Nucleus accumbens (tissue), 56 donors: ENCODE data around the gene B3GNT7.
A peak's percentile ranks its signal among the peaks of the same experiment; 100 is the strongest.
"Not testable (repeated sequence)": the region's sequence is repeated elsewhere in the genome, so short reads cannot be mapped to it uniquely, and the experiment has no call there.

ENCODE experiments used
- DNase-seq, 56 donors: peaks; one replicate each; lab custom pipeline; 2025; lab: John Stamatoyannopoulos, UW

The B3GNT7 gene, protein sequence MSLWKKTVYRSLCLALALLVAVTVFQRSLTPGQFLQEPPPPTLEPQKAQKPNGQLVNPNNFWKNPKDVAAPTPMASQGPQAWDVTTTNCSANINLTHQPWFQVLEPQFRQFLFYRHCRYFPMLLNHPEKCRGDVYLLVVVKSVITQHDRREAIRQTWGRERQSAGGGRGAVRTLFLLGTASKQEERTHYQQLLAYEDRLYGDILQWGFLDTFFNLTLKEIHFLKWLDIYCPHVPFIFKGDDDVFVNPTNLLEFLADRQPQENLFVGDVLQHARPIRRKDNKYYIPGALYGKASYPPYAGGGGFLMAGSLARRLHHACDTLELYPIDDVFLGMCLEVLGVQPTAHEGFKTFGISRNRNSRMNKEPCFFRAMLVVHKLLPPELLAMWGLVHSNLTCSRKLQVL

DNA sequence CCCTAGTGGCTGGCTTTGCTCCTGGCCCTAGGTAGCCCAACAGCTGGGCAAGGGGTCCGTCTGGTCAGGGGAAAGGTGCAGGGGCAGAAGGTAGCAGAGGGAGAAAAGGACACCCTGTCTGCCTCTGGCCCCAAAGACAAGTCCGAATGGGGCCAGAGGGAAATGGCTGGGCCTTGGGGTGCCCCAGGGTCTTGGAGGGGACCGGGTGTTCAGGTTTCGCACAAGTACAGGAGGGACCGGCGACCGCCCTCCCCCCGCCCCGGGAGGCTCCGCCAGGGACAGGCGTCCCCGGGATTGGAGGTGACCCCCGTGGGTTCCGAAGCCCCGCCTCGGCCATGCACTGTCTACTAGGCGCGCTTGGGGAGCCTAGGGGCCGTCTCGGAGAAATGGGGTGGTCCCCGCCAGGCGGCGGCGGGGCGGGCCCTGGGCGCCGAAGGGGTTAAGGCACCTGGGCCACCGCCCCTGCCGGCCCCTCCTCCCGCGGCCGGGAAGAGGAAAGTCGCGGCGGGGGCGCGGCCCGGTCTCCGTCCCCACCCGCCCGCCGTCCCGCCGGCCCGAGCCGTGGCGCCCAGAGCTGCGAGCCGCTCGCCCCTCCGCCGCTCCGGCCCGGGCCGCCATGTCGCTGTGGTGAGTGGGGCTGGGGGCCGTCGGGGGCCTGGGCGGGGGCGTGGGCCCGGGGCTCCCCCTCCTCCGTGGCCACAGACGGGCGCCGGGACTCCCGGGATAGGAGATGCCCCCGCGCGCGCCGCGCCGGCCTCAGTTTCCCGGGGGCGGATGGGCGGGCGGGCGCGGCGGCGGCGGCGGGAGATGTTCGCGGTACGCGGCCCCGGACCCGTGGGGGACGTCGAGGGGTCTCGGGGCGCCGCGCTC, at the start of gene B3GNT7:
B3GNT7 (plus strand) TSS at position 523 of the 870 bp plus-strand sequence; CDS start at position 617, 94 bp downstream.
- peak in 1 of 56 donors; percentile 44 for DNase-seq

DNA sequence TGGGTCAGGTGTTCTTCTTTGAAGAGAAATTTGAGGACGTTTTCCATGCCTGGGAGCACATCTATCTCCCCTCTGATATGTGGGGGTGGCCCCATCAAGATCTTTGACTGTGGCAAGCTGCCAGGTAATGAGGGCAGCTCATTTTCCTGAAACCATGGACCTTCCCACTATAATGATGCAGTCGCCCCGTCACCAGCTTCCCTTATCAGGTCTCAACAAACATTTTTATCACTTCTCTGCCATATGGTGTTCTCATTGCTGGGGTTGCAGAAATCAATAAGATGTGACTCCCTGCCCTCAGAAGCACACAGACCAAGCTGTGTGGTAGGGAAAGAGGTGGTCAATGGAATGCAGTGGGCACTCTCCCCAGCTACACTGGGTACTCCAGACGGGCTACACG, 48.4 kb upstream of the B3GNT7 start:
- DNase-seq, result no peak

DNA sequence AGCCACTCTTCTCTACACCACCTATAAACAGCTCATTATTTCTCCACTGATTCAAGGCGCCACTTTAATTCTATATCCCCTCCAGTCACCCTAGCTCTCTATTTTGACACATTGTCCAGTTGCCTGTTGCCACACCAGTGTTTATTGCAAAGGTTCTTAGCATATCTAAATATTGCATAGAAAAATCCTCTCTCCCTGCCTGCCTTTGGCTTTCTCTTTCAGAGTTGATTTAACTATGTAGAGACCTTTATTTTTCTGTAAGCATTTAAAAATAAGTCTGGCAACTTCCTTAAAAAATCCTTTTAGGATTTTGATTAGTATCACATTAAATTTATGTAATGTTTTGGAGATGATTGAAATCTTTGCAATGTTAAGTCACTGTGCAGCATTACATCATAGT, 47.9 kb upstream of the B3GNT7 start:
- DNase-seq, result no peak

DNA sequence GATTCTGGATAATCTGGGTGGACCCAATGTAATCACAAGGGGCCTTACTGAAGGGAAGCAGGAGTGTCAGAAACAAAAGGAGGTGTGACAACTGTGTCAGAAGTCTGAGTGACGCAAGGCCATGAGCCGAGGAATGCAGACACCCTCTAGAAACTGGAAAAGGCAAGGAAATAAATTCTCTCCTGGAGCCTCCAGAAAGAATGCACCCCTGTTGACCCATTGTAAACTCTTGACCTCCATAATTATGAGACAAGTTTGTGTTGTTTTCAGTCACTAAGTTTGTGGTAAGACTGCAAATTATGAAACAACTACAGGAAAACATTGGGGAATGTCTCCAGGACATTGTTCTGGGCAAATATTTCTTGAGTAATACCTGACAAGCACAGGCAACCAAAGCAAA, 47.3 kb upstream of the B3GNT7 start:
- no peak for DNase-seq

DNA sequence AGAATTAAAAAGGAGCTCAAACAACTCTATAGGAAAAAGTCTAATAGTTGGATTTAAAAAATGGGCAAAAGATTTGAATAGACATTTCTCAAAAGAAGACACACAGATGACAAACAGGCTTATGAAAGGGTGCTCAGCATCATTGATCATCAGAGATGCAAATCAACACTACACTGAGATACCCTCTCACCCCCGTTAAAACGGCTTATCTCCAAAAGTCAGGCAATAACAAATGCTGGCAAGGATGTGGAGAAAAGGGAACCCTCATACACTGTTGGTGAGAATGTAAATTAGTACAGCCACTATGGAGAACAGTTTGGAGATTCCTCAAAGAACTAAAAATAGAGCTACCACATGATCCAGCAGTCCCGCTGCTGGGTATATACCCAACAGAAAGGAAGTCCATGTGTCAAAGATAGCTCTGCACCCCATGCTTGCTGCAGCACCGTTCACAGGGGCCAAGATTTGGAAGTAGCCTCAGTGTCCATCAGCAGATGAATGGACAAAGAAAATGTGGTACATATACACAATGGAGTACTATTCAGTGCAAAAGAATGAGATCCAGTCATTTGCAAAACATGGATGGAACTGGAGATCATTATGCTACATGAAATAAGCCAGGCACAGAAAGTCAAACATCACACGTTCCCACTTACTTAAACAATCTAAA, 46.7 kb upstream of the B3GNT7 start:
- DNase-seq, result peak in 40 of 56 donors; percentile 9 to 73 (median 38)

DNA sequence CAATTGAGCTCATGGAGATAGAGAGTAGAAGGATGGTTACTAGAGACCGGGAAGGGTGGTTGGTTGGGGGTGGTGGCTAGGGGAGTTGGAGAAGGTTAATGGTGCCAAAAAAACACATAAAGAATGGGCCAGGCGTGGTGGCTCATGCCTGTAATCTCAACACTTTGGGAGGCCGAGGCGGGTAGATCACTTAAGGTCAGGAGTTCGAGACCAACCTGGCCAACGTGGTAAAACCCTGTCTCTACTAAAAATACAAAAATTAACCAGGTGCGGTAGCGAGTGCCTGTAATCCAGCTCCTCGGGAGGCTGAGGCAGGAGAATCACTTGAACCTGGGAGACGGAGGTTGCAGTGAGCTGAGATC, 46.2 kb upstream of the B3GNT7 start:
- DNase-seq, result not testable (repeated sequence)

DNA sequence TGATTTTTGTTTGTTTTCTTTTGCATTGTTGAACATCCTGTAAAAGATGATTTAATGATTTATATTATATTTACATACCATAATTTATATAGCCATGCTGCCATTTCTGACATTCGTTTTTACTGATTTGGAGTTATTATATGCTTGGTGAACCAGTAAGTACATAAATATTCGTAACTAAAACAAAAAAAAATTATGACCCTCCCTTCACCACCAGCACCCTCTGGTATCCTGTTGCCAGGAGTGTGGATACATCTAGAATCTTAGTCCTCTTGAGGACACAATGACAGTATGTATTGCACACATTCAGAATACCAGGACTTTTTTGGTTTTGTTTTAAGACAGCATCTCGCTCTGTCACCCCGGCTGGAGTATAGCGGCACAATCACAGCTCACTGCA, 43.9 kb upstream of the B3GNT7 start:
- DNase-seq, result no peak

DNA sequence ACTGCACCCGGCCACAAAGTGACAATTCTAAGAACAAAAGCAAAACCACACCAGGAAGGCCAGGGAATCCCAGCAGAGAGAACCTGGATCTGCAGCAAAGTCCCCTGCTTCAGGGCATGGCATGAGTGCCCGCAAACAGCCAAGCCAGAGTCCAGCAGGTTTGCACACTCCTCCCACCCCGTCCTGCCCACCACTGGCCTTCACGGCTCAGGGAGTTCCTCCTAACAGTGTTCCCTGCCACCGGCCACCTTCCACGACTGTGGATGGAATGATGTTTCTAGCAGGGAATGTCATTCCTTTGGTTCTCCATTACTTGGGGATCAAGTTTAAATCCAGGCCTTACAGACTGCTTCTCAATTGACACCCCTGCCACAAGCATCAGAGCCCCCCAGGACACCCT, 42.0 kb upstream of the B3GNT7 start:
- no peak for DNase-seq

DNA sequence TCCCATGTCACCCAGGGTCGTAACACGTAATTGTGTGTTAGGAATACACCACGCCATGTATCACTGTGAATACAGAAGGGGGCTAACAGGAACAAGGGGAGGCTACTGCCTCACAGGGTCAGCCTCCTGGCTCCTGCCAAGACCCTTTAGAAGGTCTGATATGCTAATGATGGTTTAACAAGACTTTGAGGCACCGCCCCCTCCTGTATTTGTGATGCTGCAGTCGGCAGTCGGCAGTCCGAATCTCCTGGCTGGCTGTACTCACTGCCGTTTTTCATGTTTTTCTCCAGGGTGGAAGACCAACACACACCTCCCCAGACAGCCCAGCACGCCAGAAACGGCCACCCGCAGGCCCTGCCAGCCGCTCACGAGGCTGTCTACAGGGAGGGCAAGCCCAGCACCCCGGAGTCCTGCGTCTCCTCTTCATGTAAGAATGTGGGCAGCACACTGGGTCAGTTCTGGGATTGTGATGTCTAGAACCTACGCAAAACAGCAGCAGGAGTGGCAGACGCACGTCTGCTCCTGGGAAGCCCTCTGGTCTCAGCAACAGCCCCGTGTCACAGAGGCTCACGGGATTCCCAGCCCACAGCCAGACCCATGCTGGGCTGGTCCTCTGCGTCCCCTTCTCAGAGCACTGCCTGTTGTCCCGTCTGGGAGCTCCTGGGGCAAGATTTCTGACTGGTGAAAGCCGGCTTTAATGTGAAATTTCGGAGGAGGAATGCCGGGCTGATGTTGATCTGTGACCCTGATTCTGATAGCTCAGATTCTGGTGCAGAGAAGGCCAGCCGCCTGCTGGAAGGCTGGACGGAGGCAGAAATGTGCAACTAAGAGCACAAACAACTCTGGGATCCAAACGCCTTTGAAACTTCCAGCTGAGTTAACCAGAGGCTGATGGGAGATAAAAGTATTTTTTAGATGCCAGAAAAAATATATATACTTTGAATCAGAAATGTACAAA, 39.7 kb upstream of the B3GNT7 start:
- DNase-seq, result peak in 2 of 56 donors; percentile 16 to 26

DNA sequence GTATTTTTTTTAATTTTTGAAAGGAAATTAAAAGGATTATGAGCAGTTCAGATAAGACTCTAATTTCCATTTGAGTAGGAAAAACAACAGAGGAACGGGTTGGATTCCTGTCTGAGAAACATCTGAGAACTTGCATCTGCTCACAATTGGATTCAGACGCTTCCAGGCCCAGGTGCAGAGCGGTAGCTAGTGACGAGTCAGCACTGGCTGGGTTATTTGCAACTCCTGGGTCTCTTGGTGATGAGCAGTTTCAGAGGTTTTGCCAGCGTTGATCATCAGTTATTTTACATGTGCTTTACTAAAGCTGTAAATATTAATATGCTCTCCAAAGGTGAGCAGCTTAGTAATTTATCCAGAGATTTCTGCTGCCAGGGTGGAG, 39.1 kb upstream of the B3GNT7 start:
- no peak for DNase-seq

DNA sequence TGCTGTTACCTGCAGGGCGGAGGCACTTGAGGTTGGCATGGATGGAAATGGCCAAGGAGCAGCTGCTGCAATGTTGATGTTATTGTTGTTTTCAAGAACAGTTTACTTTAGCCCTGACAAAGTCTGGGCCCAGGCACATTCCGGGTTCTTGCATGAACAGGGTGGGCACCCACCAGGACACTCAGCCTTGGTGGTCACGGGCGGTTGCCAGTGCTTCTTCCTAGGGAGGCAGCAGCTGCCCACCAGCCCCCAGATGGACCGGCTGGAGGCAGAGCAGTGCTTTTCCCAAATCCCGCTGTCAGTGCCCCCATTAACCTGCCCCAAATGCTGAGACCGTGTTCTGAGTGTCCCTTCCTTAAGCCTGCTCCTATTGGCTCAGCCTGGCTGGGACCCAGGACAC, 38.5 kb upstream of the B3GNT7 start:
- DNase-seq, result no peak

DNA sequence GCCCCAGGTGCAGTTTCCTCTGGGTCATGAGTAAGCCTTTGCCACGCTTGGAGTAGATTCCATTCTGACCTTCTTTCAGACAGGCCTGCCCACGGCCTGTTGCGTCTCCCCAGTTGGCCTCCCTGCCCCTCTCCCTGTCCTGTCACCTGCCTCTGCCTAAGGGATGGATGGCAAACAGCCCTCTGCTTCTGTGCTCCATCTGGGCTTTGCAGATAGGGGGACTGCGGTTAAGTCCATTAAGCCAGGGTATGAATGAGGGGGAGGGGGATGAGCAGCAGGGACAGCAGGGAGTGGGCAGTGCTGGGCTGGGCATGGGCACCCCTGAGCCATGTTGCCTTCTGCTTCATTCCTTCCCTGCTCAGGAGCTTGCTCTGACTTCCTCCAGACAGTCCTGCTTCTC, 37.6 kb upstream of the B3GNT7 start:
- no peak for DNase-seq

DNA sequence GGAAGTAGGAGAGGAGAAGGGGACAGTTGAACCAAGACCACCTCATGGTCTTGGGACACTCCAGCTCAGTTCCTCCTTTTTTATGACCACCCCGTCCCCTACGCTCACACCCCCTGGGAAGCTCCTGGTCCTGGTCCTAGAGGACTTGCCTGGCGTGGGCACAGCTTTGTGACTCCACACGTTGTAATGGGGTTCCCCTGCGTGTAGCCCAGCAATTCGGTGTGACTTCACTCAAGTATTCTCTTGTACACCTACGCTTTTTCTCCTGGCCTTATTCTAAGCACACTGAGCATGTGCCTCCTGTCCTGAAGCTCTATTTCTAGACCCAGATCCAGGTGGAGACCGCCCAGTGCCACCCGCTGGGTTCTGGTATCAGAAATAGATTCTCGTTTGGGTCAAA, 36.1 kb upstream of the B3GNT7 start:
- DNase-seq, result no peak

DNA sequence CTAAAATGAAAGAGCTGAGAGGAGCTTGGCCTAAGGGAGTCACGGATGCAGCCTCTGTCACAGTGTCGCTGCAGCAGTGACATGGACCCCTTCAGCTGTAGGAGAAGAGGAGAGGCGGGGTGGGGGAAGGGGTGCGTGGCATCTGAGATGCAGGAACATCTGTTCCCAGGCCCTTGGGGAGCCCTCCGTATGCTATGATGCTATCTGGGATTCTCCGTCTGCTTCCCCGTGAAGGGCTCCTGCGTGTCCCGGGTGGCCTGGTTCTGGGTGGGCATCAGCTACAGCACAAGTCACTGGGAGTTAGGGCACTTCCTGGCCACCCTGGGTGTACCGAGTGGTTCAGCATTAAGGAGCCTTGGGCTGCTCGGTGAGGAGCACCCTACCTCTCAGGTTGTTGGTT, 35.6 kb upstream of the B3GNT7 start:
- DNase-seq, result no peak

DNA sequence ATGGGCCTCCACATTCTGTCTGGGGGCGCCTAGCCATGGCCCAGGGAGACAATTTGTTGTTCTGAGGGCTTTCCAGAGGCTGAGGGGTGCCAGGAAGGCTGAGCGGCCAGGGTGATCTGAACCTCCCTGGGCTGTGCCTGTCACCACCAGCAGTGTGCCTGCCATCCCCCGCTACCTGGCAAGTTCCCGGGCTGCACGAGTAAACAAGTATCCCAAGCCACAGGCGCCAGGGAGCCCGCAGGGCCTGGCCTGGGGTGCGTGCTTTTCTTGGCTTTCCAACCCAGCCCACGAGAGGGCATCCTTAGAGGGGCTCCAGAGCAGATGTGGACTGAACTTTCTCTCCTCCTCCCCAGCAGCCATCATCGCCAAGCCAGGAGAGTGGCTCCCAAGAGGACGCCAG, 35.1 kb upstream of the B3GNT7 start:
- DNase-seq, result no peak

DNA sequence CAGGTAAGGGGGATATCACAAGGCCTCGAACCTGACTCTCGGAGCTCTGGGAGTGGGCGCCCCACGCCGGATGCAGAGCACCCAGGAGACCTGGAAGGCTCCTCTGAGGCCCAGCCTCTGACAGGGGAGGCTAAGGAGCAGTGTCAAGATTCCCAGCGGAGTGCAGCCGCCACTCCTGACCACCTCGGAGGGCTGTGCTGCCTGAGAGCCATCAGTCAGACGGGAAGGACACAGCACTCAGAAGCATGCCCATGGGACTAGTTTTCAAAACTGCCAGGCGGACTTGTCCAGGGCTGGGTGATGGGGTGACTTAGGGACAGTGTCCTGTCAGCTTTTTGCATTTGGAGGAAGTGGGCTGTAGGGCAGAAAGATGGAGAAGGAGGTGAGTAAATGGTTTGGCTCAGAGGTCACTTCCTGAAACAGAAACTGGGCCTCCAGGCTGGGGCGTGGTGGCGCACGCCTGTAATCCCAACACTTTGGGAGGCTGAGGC, 34.6 kb upstream of the B3GNT7 start:
- DNase-seq, result no peak

DNA sequence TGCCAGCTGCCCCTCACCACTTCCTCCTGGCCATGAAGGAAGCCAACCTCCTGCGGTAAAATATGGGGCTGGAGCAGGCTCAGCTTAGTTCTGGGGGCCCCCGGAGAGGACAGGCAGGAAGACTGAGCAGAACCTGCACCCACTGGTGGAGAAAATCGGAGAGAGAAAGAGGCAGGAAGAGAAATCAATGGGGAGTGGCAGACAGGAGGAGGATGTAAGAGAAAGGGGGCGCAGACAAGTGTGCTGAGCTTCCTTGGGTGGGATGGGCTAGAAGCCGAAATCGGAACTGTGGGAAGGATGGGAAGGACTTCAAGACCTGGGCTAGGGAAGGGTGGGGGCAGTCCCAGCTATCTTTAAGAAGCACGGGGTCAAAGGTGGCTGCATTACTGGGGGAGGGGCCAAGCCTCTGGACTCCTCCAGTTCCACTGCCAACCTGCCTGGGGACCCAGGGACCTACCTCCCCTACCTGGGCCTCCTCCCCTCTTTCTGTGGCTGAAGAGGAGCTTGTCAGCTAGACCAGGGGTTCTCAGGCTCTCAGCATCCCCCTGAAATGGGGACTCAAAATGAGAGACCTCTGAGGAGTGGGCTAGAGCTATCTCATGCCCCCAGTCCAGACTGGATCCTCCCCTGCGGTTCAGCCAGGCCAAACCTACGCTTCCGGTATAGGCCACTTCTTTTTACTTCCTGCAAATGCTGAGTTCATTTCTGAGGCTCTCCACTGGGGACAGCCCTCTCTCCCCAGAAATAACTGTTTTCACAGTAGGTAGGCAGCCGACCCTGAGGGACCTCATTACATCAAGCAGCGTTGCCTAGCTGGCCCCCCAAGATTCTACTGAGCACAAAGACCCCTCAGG, 33.6 kb upstream of the B3GNT7 start:
- DNase-seq, result no peak

DNA sequence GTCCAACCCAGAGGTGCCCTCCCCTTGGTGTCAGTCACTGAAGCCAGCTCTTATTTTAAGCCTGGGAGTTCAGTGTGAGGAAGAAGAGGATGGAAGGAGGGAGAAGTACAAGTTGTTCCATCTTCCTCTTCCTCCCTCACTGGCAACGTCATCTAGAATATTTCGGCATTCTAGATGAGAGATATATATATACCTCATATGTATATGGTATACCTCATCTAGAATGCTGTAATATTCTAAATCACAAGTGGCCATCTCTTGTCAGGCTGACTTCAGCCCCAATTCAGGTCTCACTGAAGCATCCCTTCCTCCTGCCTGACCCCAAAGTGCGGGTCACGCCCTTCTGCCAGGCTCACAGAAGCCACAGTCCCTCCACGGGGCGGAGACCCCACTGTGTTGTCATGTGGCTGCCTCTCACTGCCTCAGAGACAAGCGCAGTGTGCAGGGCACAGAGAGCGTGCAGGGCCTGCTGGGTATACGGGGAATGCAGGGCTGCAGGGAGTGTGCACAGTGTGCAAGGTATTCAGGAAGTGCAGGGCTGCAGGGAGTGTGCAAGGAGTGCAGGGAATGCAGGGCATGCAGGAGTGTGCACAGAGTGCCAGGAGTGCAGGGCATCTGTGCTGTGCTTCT, 32.8 kb upstream of the B3GNT7 start:
- no peak for DNase-seq

DNA sequence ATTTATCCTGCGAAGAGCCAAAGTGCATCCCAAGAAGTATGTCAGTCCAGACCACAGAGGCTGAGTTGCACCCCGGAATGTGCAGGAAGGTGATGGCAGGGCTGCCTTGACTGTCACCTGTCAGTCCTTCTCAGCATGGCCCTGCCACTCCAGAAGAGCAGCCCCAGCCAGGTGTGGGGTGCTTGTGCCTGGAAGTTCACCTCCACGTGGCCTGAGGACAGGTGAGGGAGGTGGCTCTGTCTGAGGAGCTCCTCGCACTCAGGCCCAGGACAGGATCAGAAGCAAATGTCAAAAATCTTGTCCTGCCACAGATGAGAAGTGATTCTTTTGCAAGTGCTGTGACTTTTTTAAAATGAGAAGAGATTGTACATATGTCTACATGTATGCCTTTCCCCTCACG, 31.4 kb upstream of the B3GNT7 start:
- DNase-seq, result no peak
